Measurements from ENCODE around the gene NCMAP. TPM values are rescaled to one million over a fixed set of nuclear protein-coding genes. Genes with fewer than 3 reads are reported as not detected.

The NCMAP gene
- total and polyA plus RNA-seq, 2 of the 4 experiments (the other 2 are of a cell fraction): not detected

DNA sequence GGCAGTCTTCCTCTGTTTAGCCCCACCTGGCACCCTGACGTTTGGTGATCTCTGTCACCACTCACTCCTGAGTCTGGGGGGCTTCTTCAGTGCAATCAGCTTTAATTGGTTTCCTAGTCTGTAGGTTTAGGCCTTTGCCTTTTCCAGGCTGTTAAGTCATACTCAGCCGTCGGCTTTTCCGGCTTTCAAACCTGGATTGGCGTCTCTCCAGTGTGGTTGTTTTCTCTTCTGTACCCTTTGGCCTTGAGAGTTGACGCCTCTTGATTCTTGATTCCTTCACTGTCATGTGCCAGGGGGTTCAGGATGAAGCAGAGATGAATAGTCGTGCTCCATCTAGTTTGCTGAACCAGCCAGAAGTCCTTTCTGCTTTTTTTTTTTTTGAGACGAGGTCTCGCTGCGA, 24.9 kb downstream of the NCMAP start:
- Histone ChIP-seq H3K23ac (ENCODE audit: low read depth, low read length) (no peak overlapping the region), H3K9ac (ENCODE audit: low read depth, low read length) (no peak overlapping the region), H3K36me3 (ENCODE audit: control insufficient read depth, insufficient read depth, low read length) (no peaks in the 10 kb centered on the region), H2BK120ac (ENCODE audit: low read depth, low read length) (no peak overlapping the region), H3K4me2 (ENCODE audit: low read depth, low read length) (no peak overlapping the region), H3K18ac (ENCODE audit: low read depth, low read length) (no peak overlapping the region), H3K27ac (ENCODE audit: insufficient read depth, low read length) (no peak overlapping the region), H4K5ac (ENCODE audit: low read depth, low read length) (no peak overlapping the region), H4K8ac (ENCODE audit: low read depth in 2 of 2, low read length in 2 of 2) (no peak overlapping the region), H3K56ac (ENCODE audit: extremely low read depth, insufficient read depth, low read length) (no peak overlapping the region), H2AK5ac (ENCODE audit: low read depth, low read length) (no peak overlapping the region), H2BK20ac (ENCODE audit: low read depth, low read length) (no peak overlapping the region), H3K4ac (ENCODE audit: low read depth, low read length) (no peak overlapping the region), H4K20me1 (ENCODE audit: insufficient read depth, low read length) (no peaks in the 10 kb centered on the region), H2BK5ac (ENCODE audit: low read depth, low read length, poor library complexity, severe bottlenecking) (no peak overlapping the region), H3K14ac (replicated peaks; ENCODE audit: low read depth, low read length) (no peak overlapping the region), H2AK9ac (replicated peaks; ENCODE audit: low read depth, low read length, poor library complexity) (no peak overlapping the region), H4K91ac (ENCODE audit: insufficient read depth, low read depth, low read length) (no peak overlapping the region), H3K9me3 (ENCODE audit: control insufficient read depth, insufficient read depth, low read length) (peaks cover 7% of the 10 kb centered on the region), H2AFZ (replicated peaks; ENCODE audit: low read length, poor library complexity) (no peak overlapping the region), H2BK15ac (ENCODE audit: low read depth, low read length) (no peak overlapping the region), H3K4me1 (ENCODE audit: control insufficient read depth, insufficient read depth, low read length) (no peaks in the 10 kb centered on the region), H3K4me3 (ENCODE audit: insufficient read depth, low read depth, low read length) (no peak overlapping the region), H3K27me3 (ENCODE audit: control insufficient read depth, insufficient read depth, low read length) (peaks cover 46% of the 10 kb centered on the region), H3K9me1 (ENCODE audit: insufficient read depth, low read length) (no peaks in the 10 kb centered on the region), H3K79me1 (ENCODE audit: low read depth in 1 of 2, low read length in 2 of 2) (no peaks in the 10 kb centered on the region)
- dilution Hi-C loops (cut with HindIII; ENCODE audit: low sequenced_read_pairs, unreplicated experiment) (no loop called here), intact Hi-C loops (cut with micrococcal nuclease) (loop anchor here (10.0 kb wide), 1 partner anchor 186 kb away; no protein-coding TSS in a partner anchor), in situ Hi-C loops (cut with MboI; ENCODE audit: low sequenced_read_pairs) (no loop called here)
- TF ChIP-seq BHLHE40 (IDR thresholded peaks at IDR 0.05; ENCODE audit: low read depth, low read length) (no peak), RFX5 (IDR thresholded peaks at IDR 0.05; ENCODE audit: low read depth, low read length) (no peak), FOS (IDR thresholded peaks at IDR 0.05; ENCODE audit: low read depth, low read length) (no peak), SMC3 (IDR thresholded peaks at IDR 0.05; ENCODE audit: low read depth, low read length) (no peak), RCOR1 (IDR thresholded peaks at IDR 0.05; ENCODE audit: insufficient replicate concordance, low read length) (no peak), MAFK (IDR thresholded peaks at IDR 0.05; ENCODE audit: low read depth, low read length) (no peak), MXI1 (IDR thresholded peaks at IDR 0.05; ENCODE audit: borderline replicate concordance, low read depth, low read length) (no peak), CHD1 (IDR thresholded peaks at IDR 0.05; ENCODE audit: low read depth, low read length) (no peak), RAD21 (IDR thresholded peaks at IDR 0.05; ENCODE audit: low read length) (no peak), MAZ (IDR thresholded peaks at IDR 0.05; ENCODE audit: borderline replicate concordance, low read depth, low read length) (no peak), POLR2A (IDR thresholded peaks at IDR 0.05; ENCODE audit: low read depth, low read length) (no peak), CEBPB (IDR thresholded peaks at IDR 0.05; ENCODE audit: low read depth, low read length) (no peak), NFE2L2 (IDR thresholded peaks at IDR 0.05; ENCODE audit: low read depth, low read length) (no peak)
- TF ChIP-seq, protein P1, sequence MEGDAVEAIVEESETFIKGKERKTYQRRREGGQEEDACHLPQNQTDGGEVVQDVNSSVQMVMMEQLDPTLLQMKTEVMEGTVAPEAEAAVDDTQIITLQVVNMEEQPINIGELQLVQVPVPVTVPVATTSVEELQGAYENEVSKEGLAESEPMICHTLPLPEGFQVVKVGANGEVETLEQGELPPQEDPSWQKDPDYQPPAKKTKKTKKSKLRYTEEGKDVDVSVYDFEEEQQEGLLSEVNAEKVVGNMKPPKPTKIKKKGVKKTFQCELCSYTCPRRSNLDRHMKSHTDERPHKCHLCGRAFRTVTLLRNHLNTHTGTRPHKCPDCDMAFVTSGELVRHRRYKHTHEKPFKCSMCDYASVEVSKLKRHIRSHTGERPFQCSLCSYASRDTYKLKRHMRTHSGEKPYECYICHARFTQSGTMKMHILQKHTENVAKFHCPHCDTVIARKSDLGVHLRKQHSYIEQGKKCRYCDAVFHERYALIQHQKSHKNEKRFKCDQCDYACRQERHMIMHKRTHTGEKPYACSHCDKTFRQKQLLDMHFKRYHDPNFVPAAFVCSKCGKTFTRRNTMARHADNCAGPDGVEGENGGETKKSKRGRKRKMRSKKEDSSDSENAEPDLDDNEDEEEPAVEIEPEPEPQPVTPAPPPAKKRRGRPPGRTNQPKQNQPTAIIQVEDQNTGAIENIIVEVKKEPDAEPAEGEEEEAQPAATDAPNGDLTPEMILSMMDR (conservative IDR thresholded peaks at IDR 0.05; ENCODE audit: low read depth, low read length): no peak
- TF ChIP-seq, protein P2, sequence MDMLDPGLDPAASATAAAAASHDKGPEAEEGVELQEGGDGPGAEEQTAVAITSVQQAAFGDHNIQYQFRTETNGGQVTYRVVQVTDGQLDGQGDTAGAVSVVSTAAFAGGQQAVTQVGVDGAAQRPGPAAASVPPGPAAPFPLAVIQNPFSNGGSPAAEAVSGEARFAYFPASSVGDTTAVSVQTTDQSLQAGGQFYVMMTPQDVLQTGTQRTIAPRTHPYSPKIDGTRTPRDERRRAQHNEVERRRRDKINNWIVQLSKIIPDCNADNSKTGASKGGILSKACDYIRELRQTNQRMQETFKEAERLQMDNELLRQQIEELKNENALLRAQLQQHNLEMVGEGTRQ (IDR thresholded peaks at IDR 0.05; ENCODE audit: low read depth, low read length): no peak
- TF ChIP-seq, protein P3, sequence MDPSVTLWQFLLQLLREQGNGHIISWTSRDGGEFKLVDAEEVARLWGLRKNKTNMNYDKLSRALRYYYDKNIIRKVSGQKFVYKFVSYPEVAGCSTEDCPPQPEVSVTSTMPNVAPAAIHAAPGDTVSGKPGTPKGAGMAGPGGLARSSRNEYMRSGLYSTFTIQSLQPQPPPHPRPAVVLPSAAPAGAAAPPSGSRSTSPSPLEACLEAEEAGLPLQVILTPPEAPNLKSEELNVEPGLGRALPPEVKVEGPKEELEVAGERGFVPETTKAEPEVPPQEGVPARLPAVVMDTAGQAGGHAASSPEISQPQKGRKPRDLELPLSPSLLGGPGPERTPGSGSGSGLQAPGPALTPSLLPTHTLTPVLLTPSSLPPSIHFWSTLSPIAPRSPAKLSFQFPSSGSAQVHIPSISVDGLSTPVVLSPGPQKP (IDR thresholded peaks at IDR 0.05; ENCODE audit: borderline replicate concordance, low read depth, low read length): no peak
- 61% methylated on average over 5 of the region's 10 CpGs; no CpG with 5 or more reads in 1 of the 2 experiments for WGBS, 2 experiments (ENCODE audit: extremely low coverage in 2 of 2, insufficient read length in 1 of 2)
- ATAC-seq (ENCODE audit: low read depth) (no peak), DNase-seq (no peak)
- POLR2A ChIA-PET (ENCODE audit: unreplicated experiment): no interaction called here
- CTCF ChIA-PET: no interaction called here
- BruUV-seq (replicated peaks): no TSS peak
